PC-3 (cell line): ENCODE data around the gene PSMD1.

Experiments used
- EZH2 ChIP-seq: fragments of 300-600 bp; sonication (generic); IDR thresholded peaks from one replicate; pipeline ENCODE4 v1.6.1; 2017; ENCODE audit warnings: antibody characterized with exemption, mild to moderate bottlenecking, low read length; ENCODE audit not compliant: unreplicated experiment
- EZH2phosphoT487 ChIP-seq: fragments of 300-600 bp; sonication (generic); IDR thresholded peaks from 2 replicates; pipeline ENCODE4 v1.6.1; 2018; ENCODE audit warnings: mild to moderate bottlenecking, antibody characterized with exemption, low read length, borderline replicate concordance
- TF ChIP-seq, protein P1 (sequence below): fragments of 300-600 bp; sonication (generic); conservative IDR thresholded peaks from 2 replicates; pipeline ENCODE4 v1.5.1; 2017; ENCODE audit warnings: antibody characterized with exemption, low read depth, mild to moderate bottlenecking, low read length

DNA sequence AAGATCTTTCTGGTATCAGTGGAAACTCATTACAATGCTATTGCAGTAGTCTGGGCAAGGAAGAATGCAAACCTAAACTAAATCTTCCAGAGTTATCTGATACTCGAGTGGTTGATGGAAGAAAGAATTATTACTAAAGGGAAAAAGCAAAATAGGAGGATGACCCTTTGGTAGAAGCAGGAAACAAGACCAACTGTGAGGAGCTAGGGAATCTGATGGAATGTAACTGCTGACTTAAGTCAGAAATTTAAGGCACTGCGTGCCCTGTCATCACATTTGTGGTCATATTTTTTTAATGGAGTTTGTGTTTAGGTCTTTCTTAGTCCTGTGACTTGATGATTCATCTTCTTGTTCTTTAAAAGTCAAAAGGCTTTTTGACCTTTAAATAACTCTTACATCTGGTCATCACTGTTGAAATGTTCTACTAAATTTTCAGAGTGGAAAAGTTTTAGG, 105.2 kb downstream of the PSMD1 start:
- TF ChIP-seq, protein P1, sequence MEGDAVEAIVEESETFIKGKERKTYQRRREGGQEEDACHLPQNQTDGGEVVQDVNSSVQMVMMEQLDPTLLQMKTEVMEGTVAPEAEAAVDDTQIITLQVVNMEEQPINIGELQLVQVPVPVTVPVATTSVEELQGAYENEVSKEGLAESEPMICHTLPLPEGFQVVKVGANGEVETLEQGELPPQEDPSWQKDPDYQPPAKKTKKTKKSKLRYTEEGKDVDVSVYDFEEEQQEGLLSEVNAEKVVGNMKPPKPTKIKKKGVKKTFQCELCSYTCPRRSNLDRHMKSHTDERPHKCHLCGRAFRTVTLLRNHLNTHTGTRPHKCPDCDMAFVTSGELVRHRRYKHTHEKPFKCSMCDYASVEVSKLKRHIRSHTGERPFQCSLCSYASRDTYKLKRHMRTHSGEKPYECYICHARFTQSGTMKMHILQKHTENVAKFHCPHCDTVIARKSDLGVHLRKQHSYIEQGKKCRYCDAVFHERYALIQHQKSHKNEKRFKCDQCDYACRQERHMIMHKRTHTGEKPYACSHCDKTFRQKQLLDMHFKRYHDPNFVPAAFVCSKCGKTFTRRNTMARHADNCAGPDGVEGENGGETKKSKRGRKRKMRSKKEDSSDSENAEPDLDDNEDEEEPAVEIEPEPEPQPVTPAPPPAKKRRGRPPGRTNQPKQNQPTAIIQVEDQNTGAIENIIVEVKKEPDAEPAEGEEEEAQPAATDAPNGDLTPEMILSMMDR, result no peak
- no peak for TF ChIP-seq EZH2phosphoT487
- no peak for TF ChIP-seq EZH2
